HG03097 (cell line): ENCODE measurements around the gene SPDYE2.
"Not testable (repeated sequence)": the region's sequence is repeated elsewhere in the genome, so short reads cannot be mapped to it uniquely, and the experiment has no call there.

ENCODE experiments used
- ATAC-seq: cut with Tn5 transposase; IDR thresholded peaks from one replicate; pipeline ENCODE4 v1.9.1; 2021; ENCODE audit not compliant: unreplicated experiment, low FRiP score

SPDYE2 gene

DNA sequence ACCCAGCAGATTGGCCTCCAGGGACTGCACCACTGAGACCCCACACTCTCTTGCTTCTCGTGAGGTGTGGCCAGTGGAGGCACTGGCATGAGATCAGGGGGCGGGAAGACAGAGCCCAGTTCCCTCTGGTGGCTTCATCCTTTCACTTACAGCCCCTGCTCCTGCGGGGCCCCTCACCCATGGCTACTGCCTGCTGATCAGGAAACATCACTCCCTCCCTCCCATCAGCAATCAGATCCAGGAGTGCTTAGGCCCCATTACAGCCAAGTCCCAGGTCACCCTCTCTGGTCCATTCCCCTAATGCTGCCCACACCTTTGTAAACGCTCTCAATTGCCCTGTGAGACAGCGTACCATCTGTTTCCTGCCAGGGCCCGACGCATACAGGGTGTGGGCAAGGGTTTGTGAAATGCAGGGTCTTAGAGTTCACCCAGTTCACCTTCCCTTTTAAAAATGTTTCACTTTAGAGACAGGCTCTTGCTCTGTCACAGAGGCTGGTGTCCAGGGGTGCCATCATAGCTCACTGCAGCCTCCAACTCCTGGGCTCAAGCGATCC, 15.9 kb upstream of the SPDYE2 start:
- not testable (repeated sequence) for ATAC-seq

DNA sequence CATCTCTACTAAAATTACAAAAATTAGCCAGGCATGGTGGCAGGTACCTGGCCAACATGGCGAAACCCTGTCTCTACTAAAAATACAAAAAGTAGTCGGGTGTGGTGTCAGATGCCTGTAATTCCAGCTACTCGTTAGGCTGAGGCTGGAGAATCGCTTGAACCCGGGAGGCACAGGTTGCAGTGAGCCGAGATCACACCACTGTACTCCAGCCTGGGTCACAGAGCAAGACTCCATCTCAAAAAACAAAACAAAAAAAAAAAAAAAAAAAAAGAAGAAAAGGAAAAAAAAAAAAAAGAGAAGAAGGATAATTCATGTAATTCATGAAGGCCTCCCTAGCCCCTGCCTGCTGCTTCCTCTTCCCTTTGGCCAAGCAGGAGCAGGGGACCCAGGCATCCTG, 10.4 kb upstream of the SPDYE2 start:
- not testable (repeated sequence) for ATAC-seq

DNA sequence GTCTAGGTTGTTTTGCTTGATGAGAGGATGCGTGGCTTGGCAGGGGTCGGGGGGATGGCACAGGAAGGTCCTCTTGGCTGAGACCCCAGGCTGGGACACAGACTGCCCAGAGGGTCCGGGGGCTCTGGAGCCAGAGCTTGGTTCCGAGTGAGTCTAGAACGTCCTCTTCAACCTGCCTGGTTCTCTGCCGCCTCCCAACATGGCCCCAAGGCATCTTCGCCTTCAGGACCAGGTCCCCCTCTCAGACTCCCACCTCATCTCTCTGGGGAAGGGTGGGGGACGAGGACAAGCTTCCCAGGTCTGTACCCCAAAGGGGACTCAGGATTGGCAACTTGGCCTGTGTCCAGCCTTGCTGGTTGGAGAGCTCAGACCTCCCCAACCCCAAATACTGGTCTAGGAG, 8.9 kb upstream of the SPDYE2 start:
- ATAC-seq = not testable (repeated sequence)

DNA sequence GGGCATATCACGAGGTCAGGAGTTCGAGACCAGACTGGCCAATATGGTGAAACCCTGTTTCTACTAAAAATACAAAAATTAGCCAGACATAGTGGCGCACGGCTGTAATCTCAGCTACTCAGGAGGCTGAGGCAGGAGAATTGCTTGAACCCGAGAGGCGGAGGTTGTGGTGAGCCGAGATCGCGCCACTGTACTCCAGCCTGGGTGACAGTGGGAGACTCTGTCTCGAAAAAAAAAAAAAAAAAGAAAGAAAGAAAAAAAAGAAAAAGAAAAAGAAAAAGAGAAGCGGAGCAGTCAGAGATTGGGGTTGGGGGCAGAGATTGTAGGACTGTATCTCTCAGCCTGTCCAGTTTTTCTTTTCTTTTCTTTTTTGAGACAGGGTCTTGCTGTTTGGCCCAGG, 8.3 kb upstream of the SPDYE2 start:
- ATAC-seq = not testable (repeated sequence)

DNA sequence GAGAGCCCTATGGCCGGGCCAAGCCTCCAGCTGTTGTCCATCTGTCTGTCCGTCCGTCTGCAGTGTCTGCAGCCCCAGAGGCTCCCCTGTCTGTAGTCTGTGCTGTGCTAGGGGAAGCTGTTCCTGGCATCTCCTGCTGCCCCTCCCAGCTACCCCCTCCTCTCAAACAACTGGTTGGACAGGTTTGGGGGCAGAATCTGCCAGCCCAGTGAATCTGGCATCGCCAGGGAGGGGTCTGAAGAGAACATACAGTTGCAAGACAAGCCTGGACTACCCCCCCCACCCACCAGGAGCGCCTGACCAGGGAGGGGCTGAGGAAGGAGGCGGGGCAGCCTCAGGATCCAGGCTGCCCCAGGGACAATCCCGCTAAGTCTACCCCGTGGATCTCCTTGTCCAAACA, 7.4 kb upstream of the SPDYE2 start, which contains the start of gene UPK3BL2:
UPK3BL2 (minus strand) TSS at position 101 of the 400 bp plus-strand sequence; CDS start at position 41, 60 bp downstream.
- not testable (repeated sequence) for ATAC-seq

DNA sequence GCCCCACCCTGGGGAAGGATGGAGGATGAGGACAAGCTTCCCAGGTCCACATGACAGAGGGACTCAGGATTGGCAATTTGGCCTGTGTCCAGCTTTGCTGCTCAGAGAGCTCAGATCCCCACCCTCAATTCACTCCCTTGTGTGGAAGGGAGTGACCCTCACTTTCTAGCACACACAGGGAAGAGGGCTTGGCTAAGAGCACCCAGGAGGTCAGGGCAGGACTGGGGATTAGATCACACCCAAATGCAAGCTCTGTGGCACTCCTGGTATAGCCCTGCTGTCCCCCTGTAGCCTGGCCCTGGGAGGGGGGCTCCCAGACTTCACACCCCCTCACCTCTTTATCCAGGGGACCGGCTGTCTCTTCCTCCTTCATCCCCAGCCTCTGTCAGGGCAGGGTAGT, 6.7 kb upstream of the SPDYE2 start:
- ATAC-seq = not testable (repeated sequence)

DNA sequence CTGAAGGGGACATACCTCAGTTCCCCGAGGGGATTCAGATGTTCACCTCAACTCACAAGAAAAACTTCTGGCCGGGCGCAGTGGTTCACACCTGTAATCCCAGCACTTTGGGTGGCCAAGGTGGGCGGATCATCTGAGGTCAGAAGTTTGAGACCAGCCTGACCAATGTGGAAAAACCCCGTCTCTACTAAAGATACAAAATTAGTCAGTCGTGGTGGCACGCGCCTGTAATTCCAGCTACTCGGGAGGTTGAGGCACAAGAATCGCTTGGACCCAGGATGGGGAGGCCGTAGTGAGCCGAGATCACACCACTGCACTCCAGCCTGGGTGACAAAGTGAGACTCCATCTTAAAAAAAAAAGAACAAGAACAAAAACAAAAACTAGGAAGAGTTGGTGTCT, 5.7 kb upstream of the SPDYE2 start:
- ATAC-seq = not testable (repeated sequence)

DNA sequence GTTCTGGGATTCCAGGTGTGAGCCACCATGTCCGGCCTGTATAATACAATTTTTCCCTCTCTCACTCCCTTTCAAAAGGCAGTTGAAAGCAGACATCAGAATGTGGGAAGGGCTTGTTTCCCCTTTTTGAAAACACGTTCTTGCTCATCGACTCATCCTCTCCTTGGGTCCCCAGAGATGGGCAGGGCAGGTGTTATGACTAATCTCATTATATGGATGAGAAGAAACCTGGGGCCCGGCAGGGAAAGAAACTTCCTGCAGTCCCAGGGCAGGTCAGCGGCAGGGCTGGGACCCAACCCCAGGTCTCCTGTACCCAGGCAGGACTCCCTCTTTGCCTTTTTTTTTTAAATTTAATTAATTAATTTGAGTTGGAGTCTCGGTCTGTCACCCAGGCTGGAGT, 4.7 kb upstream of the SPDYE2 start:
- ATAC-seq = peak; percentile 53

DNA sequence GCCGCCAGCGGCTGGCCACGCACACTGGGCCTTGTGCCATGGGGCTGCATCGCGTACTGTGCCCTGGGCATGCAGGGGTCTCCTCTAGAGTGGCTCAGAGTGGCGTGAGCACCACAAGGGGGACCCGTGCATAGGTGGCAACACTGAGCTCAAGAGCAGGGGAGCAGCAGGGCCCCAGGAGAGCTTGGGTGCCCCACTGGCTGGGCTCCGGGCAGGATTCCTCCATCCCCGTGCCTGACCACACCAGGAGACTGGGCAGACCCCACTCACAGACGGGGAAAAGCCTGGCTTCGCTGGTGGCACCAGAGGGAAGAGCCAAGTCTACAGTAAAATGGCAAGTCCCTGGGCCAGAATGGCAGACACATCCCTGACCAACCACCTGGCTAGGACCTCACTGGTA, 17.6 kb downstream of the SPDYE2 start:
- ATAC-seq = not testable (repeated sequence)

DNA sequence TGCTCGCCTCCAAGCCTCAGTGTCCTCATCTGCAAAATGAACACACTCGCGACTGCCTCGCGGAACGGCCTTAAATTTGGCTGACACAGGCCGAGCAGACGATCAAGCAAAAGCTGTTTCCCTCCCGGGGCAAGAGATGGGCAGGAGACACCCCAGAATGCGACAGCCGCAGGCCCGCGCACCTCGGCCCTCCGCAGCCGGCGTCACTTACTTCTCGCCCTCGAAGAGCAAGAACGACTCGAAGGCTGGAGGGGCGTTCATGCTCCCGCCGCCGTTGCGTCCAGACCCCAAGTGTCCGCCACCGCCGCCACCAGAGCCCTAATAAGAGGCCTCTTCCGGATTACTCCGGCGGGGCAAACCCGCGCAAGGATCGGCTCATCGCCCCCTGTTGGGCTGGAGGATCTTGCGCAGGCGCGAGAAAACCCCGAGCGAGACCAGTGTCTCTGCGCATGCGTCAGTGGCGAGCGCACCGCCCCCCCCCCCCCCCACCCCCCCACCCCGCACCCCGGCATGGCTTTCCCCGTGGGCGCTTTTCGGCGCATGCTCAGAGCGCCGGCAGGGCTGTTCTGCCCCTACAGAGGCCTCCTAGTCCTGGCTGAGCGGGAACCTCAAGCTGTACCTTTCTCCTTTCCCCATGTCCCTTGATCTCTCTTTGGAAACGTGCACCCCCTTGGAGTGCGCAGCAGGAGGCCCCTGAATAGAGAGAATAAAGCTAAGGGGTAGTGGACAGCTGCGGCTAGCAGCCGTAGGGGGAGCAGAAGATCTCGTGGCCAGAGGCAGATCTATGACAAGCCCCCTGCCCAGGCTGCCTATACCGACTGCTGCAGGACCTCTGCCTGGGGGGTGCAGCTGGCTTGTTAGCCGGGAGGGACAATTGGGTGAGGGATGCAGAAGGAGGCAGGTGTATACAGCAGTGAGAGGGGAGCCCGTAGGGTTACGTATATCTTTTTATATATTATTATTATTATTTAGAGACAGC, 21.5 kb downstream of the SPDYE2 start, which contains the start of gene POLR2J3:
POLR2J3 (minus strand) TSS at position 323 of the 979 bp plus-strand sequence; CDS start at position 261, 62 bp downstream.
- peak; percentile 87 for ATAC-seq

DNA sequence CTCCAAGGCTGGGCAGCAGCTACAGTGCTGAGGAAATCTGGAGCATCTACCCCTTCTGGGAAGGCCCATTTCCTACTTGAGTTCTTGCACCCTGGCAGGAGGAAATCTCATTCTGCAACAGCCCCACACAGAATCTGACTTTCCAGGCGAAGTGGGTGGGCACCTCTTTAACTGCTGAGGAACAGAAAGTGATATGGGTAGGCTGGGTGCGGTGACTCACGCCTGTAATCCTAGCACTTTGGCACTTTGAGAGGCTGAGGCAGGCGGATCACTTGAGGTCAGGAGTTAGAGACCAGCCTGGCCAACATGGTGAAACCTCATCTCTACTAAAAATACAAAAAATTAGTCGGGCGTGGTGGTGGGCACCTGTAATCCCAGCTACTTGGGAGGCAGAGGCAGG, 23.6 kb downstream of the SPDYE2 start:
- ATAC-seq = not testable (repeated sequence)

DNA sequence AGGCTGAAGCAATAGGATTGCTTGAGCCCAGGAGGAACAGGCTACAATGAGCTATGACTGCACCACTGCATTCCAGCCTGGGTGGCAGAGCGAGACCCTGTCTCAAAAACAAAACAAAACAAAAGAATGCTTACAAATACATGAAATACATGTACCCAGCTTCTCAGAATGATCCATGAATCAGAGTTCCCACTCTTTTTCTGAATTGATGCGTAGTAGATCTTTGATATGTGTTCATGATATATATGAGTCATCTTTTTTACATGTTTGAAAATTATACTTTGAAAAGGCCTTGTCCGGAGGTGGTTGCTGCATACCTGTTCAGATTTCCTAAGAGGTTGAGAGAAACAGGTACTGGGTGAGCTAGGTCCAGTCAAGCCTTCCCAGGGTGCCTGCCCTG, 25.3 kb downstream of the SPDYE2 start:
- ATAC-seq = not testable (repeated sequence)

DNA sequence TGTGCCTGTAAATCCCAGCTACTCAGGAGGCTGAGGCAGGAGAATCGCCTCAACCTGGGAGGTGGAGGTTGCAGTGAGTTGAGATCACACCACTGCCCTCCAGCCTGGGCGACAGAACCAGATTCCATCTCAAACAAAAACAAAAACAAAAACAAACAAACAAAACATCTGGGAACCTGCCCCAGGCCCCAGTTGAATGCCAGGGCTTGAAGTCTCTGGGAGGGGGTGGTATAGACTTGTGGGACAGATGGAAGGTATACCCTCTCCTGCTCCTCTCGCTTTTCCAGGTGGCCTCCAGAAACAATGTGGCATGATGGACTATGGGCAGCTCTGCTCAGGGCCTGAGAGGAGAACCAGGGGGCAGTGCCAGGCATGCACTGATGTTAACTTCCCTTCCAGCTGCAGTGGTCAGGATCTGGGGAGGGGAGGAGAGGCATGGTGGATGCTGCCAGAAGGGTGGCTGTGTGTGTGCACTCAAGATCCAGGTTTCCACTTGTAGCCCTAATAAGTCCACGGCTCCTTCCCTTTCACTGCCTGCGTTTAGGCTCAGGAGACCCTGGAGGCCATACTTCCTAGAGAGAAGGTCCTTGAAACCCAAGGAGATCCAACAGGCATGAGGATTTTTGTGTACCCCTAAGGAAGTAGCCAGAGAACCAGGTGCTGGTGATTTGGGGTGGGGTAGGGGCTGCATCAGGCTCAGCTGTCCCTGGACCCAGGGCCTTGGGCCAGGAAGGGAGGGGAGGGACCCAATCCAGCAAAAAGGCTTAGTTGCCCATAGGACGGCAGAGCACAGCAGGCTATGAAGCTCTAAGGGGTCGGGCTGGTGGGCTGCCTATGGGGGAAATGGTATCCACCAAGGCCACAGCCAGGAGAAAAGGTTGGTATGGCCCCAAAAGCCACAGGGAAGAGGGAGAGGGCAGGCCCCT, 26.6 kb downstream of the SPDYE2 start:
- ATAC-seq = not testable (repeated sequence)

DNA sequence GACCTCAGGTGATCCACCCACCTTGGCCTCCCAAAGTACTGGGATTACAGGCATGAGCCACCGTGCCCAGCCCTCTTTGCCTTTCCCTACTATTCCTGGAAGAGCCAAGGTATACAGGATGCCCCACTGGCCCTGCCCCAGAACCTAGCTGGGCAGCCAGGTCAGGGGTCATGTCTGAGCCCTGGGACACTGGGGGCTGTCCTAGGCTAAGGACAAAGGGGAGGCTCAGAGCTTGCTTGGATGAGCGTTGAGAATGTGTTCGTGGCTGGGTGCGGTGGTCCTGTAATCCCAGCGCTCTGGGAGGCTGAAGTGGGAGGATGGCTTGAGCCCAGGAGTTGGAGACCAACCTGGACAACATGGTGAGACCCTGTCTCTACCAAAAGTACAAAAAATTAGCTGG, 27.5 kb downstream of the SPDYE2 start:
- not testable (repeated sequence) for ATAC-seq

DNA sequence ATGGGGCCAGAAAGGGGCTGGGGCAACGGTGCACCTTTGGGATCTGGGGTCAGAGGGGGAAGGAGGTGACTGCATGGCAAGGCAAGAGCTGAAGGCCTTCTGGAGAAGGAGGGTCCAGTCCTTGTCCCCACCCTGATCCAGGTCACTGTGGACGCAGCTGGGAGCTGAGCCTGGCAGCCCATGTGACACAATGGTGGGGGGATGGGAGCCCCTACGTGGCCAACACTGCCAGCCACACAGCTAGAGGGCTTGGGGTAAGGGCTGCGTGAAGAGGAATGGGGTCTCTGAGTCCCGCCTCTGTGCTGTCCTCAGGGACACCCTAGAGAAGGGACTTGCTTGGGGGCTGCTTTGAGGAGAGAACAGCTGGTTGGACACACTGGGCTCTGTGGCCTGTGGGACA, 30.7 kb downstream of the SPDYE2 start:
- not testable (repeated sequence) for ATAC-seq

DNA sequence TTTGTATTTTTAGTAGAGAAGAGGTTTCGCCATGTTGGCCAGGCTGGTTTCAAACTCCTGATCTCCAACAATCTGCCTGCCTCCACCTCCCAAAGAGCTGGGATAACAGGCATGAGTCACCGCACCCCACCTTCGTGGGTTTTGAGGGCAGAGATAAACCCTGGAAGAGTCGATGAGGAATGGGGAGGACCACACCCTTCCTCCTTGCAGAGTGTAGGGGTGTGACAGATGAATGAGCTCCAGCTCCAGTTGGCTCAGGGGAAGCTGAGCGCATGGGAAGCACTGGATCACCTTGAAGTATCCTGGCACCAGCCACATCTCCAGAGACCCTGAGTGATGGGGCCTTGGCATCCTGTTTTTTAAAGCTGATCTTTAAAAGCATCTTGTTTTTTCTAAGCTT, 32.5 kb downstream of the SPDYE2 start:
- not testable (repeated sequence) for ATAC-seq

DNA sequence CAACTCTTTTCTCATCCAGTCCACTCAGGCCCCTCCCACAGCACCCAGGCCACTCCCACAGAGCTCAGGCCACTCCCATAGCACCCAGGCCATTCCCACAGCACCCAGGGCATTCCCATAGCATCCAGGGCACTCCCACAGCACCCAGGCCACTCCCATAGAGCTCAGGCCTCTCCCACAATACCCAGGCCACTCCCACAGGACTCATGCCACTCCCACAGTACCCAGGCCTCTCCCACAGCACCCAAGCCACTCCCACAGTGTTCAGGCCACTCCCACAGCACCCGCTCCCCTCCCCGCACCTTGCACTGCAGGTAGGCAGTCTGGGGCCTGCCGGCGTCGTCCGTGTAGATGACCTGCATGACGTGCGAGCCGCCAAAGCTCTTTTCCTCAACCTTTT, 38.8 kb downstream of the SPDYE2 start:
- ATAC-seq = peak; percentile 25

DNA sequence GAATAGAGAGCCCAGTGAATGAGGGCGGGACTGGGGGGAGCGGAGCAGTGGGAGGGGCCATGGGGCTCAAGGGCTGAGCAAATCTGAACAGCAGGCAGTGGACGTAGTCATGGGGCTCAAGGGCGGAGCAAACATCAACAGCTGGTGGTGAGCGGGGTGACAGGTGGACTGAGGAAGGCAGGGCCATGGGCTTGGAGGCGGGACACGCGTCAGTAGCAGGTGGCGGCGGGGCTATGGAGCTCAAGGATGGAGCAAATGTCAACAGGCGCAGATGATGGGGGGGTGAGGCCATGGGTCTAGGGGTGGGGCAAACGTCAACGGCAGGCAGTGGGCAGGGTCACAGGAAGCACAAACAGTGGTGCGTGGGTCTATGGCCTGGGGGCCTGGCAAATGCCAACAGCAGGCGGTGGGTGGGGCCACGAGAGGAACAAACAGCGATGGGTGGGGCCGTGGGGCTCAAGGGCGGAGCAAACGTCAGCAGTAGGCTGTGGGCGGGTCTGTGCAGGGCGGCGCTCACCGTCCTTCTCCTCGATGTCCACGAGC, 41.5 kb downstream of the SPDYE2 start:
- ATAC-seq = peak; percentile 37

DNA sequence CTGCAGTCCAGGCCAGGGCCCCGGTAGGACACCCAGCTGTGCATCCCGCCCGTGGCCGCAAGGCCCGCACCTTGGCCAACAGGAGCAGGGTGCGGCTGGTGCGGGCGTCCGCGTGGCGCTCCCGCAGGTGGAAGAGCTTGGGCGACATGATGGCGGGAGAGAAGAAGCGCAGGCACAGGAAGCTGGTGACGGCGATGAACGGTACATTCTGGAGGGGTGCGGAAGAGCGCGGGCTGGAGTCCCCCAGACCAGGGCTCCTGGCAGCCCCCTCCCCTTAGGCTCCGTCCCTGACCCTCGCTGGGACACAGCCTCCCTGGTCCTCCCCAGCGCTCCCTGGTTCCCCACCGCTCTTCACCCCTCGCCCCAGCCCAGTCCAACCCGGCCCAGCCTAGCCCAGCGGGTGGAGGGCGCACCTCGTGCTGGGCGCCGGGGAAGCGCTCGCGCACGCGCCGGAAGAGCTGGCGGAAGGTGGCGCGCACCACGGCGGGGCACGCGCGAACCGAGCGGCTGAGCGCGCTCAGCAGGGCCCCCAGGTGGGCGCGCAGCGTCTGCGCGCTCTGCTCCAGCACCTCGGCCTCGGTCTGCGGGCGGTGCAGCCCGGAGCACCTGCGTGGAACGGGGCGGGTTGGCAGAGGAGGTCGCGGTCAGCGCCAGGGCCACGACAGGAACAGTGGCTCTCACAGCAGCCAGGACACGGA, 42.8 kb downstream of the SPDYE2 start:
- peak; percentile 48 for ATAC-seq

DNA sequence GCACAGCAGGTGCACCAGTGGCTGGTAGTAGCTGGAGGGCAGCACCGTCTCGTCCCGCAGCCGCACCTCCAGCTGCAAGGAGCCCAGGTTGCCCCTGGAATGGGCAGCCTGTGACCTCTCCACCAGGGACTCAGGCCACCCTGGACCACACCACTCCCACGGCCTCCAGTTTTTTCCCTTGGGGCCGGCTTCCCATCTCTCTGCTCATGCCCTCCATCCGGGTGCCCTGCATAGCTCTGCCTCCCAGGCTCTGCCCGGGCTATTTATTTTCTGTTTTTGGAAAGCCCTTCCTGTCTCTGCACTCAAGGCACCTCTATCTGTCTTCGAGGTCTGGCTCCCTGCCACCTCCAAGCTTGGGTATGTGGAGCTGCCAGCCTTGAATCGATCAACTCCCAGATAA, 45.0 kb downstream of the SPDYE2 start:
- not testable (repeated sequence) for ATAC-seq
